ENCODE results near the gene USP40. TPM values are rescaled to one million over a fixed set of nuclear protein-coding genes. Genes with fewer than 3 reads are reported as not detected.

USP40 gene
- total RNA-seq, 2 experiments from 2014 or later = 14.5 to 15.1 TPM

GRCh38 chr2:233437439-233437955 is 129.1 kb downstream of the USP40 start:
- CTCF ChIA-PET = interaction anchor here (1.1 to 2.1 kb wide), 2 partner anchors 34 to 84 kb away, joined by 3 to 5 read pairs; partner anchors contain the start of gene DGKD
- POLR2A ChIA-PET = no interaction called here

- POLR2A ChIA-PET = no interaction called here
- CTCF ChIA-PET = interaction anchor here (0.8 kb wide), 1 partner anchor 186 kb away, joined by 3 read pairs; the partner anchor contains the start of gene ATG16L1
These were observed 129.7 kb downstream of the USP40 start for GRCh38 chr2:233436691-233437438.

- ChIA-PET CTCF (interaction anchor here (0.8 kb wide), 1 partner anchor 185 kb away, joined by 3 read pairs; the partner anchor contains the start of gene ATG16L1), POLR2A (no interaction called here)
These were observed 130.4 kb downstream of the USP40 start for GRCh38 chr2:233436191-233436581.

- POLR2A ChIA-PET = no interaction called here
- CTCF ChIA-PET = interaction anchor here (0.8 kb wide), 1 partner anchor 185 kb away, joined by 3 read pairs; the partner anchor contains the start of gene ATG16L1
These were observed 131.0 kb downstream of the USP40 start for GRCh38 chr2:233435436-233436190.

GRCh38 chr2:233434666-233435330 is 131.8 kb downstream of the USP40 start:
- ChIA-PET CTCF (no interaction called here), POLR2A (no interaction called here)

- CTCF ChIA-PET = no interaction called here
These were observed 132.8 kb downstream of the USP40 start for GRCh38 chr2:233433794-233434193.

GRCh38 chr2:233433029-233433428 is 133.6 kb downstream of the USP40 start:
- ChIA-PET POLR2A (no interaction called here), CTCF (interaction anchor here (0.7 kb wide), 1 partner anchor 10 kb away, joined by 3 read pairs; no protein-coding TSS in a partner anchor)

More at GRCh38 chr2:233433794-233434193, 132.8 kb downstream of the USP40 start:
- POLR2A ChIA-PET = no interaction called here

- POLR2A ChIA-PET = interaction anchor here (0.6 kb wide), 1 partner anchor 127 kb away, joined by 3 read pairs; no protein-coding TSS in a partner anchor
These were observed 135.9 kb downstream of the USP40 start for GRCh38 chr2:233430651-233431050.

GRCh38 chr2:233430081-233430480 is 136.5 kb downstream of the USP40 start:
- POLR2A ChIA-PET = interaction anchor here (0.6 kb wide), 1 partner anchor 126 kb away, joined by 3 read pairs; no protein-coding TSS in a partner anchor
- CTCF ChIA-PET = interaction anchor here (0.9 kb wide), 1 partner anchor 9 kb away, joined by 3 read pairs; no protein-coding TSS in a partner anchor

More at GRCh38 chr2:233430651-233431050, 135.9 kb downstream of the USP40 start:
- CTCF ChIA-PET = no interaction called here

- POLR2A ChIA-PET = no interaction called here
- CTCF ChIA-PET = interaction anchor here (0.9 to 1.5 kb wide), 2 partner anchors 10 kb away, joined by 3 to 4 read pairs; no protein-coding TSS in a partner anchor
These were observed 137.2 kb downstream of the USP40 start for GRCh38 chr2:233429175-233429897.

- CTCF ChIA-PET = interaction anchor here (0.5 to 2.6 kb wide), 4 partner anchors 10 to 193 kb away, joined by 3 to 11 read pairs (median 4); no protein-coding TSS in a partner anchor
- POLR2A ChIA-PET = no interaction called here
These were observed 138.1 kb downstream of the USP40 start for GRCh38 chr2:233428438-233428837.

- CTCF ChIA-PET = interaction anchor here (0.5 to 2.6 kb wide), 4 partner anchors 9 to 193 kb away, joined by 3 to 11 read pairs (median 4); no protein-coding TSS in a partner anchor
- POLR2A ChIA-PET = no interaction called here
These were observed 138.6 kb downstream of the USP40 start for GRCh38 chr2:233428008-233428407.

- POLR2A ChIA-PET = no interaction called here
- CTCF ChIA-PET = interaction anchor here (0.7 to 2.6 kb wide), 3 partner anchors 9 to 42 kb away, joined by 3 to 11 read pairs (median 3); no protein-coding TSS in a partner anchor
These were observed 139.8 kb downstream of the USP40 start for GRCh38 chr2:233426619-233427342.

Other genes with a start within 250 kb of the USP40 start
- 10 to 100 TPM; 49.5 to 58.8 TPM for gene DGKD, start 212.3 kb downstream of the USP40 start, total RNA-seq
- gene UGT1A8, start 50.9 kb upstream of the USP40 start, total RNA-seq = not detected
- not detected for gene UGT1A10, start 69.7 kb upstream of the USP40 start, total RNA-seq
- gene UGT1A9, start 105.1 kb upstream of the USP40 start, total RNA-seq = not detected
- gene UGT1A7, start 115.1 kb upstream of the USP40 start, total RNA-seq = not detected
- not detected for gene UGT1A6, start 126.1 kb upstream of the USP40 start, total RNA-seq
- gene UGT1A5, start 146.1 kb upstream of the USP40 start, total RNA-seq = not detected
- not detected for gene UGT1A4, start 152.0 kb upstream of the USP40 start, total RNA-seq
- gene UGT1A3, start 162.3 kb upstream of the USP40 start, total RNA-seq = not detected
- gene UGT1A1, start 193.5 kb upstream of the USP40 start, total RNA-seq = not detected
- gene MROH2A, start 211.5 kb upstream of the USP40 start, total RNA-seq = not detected

Data from activated CD8-positive, alpha-beta memory T cell treated with anti-CD3 and anti-CD28 coated beads for 36 hours (primary cell).